HUES6 (cell line): ENCODE data around the gene PKP2.

Experiments used
- H3K27ac ChIP-seq: 2 replicates; pipeline ENCODE4 v1.7.0; 2013; ENCODE audit warnings: low read depth, mild to moderate bottlenecking, low read length, inconsistent platforms
- H3K27me3 ChIP-seq: 2 replicates; pipeline ENCODE4 v1.6.1; 2013; ENCODE audit warnings: low read length; ENCODE audit not compliant: control insufficient read depth, insufficient read depth
- H3K36me3 ChIP-seq: 2 replicates; pipeline ENCODE4 v1.6.1; 2013; ENCODE audit warnings: low read length; ENCODE audit not compliant: control insufficient read depth, insufficient read depth
- H3K4me1 ChIP-seq: 2 replicates; pipeline ENCODE4 v1.6.1; 2013; ENCODE audit warnings: low read length; ENCODE audit not compliant: control insufficient read depth, insufficient read depth
- H3K4me3 ChIP-seq: 2 replicates; pipeline ENCODE4 v1.5.1; 2013; ENCODE audit warnings: low read depth, low read length
- H3K9ac ChIP-seq: one replicate; pipeline ENCODE4 v1.6.1; 2013; ENCODE audit warnings: mild to moderate bottlenecking, low read length
- H3K9me3 ChIP-seq: 2 replicates; pipeline ENCODE4 v1.6.1; 2013; ENCODE audit warnings: low read depth, low read length; ENCODE audit not compliant: control insufficient read depth, insufficient read depth

The PKP2 gene

GRCh38 chr12:32834122-32834521 lies 62.5 kb downstream of the PKP2 start:
- no peaks in the 10 kb centered on the region for H3K27me3 ChIP-seq
- H3K36me3 ChIP-seq: peaks cover 5% of the 10 kb centered on the region; the same call in 1 of the 2 replicates
- H3K9ac ChIP-seq: no peak overlapping the region
- H3K4me1 ChIP-seq: peaks cover 28% of the 10 kb centered on the region
- no peak overlapping the region for H3K4me3 ChIP-seq
- H3K9me3 ChIP-seq: no peaks in the 10 kb centered on the region
- H3K27ac ChIP-seq: no peak overlapping the region

DNA sequence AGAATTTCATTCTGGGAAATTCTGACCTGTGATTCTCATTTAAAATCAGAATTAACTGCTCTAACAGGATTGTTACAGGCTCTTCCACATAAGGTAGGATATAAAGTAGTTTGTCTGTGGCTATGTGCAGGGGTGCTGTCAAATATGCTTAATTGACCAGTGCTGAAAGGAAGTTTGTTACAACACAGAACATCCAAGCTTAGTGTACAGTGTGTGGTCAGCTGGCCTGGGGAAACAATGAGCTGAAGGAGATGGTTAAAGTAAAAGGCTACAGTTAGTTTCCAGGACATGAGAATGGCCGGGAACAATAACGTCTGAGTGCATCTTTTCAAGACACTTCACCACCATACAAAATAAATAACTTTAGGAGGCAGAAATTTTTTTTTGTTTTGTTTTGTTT lies 68.0 kb downstream of the PKP2 start:
- Histone ChIP-seq H3K9me3 (no peaks in the 10 kb centered on the region), H3K4me3 (no peak overlapping the region), H3K4me1 (peaks cover 4% of the 10 kb centered on the region), H3K36me3 (peaks cover 4% of the 10 kb centered on the region; the same call in 1 of the 2 replicates), H3K9ac (no peak overlapping the region), H3K27ac (no peak overlapping the region), H3K27me3 (no peaks in the 10 kb centered on the region)

DNA sequence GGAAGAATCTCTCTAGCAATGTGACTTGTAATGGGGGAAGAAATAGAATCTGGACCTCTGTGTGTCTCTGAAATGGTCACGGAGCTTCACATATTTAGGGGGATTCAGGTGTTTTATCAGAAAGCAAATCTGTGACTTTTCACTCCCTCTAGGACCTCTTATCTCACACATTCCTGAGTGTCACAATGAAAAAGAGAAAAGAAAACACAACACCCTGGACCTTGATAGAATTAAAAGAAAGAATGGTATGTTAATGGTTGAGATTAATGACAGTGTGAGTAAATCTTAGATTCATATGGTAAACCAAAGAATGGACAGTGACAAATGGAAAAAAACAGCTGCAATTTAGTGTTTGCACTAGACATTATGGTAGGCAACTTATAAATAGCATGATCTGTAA lies 68.5 kb downstream of the PKP2 start:
- no peak overlapping the region for H3K27ac ChIP-seq
- H3K9ac ChIP-seq: no peak overlapping the region
- peaks cover 4% of the 10 kb centered on the region; the same call in 1 of the 2 replicates for H3K4me1 ChIP-seq
- no peaks in the 10 kb centered on the region for H3K9me3 ChIP-seq
- H3K27me3 ChIP-seq: no peaks in the 10 kb centered on the region
- H3K4me3 ChIP-seq: no peak overlapping the region
- H3K36me3 ChIP-seq: peaks cover 4% of the 10 kb centered on the region; the same call in 1 of the 2 replicates

- no peaks in the 10 kb centered on the region for H3K27me3 ChIP-seq
- H3K9me3 ChIP-seq: no peaks in the 10 kb centered on the region
- no peak overlapping the region for H3K9ac ChIP-seq
- no peak overlapping the region for H3K27ac ChIP-seq
- peaks cover 4% of the 10 kb centered on the region; the same call in 1 of the 2 replicates for H3K4me1 ChIP-seq
- H3K36me3 ChIP-seq: peaks cover 15% of the 10 kb centered on the region
- H3K4me3 ChIP-seq: no peak overlapping the region
Measured at GRCh38 chr12:32826807-32827412, 69.7 kb downstream of the PKP2 start.

DNA sequence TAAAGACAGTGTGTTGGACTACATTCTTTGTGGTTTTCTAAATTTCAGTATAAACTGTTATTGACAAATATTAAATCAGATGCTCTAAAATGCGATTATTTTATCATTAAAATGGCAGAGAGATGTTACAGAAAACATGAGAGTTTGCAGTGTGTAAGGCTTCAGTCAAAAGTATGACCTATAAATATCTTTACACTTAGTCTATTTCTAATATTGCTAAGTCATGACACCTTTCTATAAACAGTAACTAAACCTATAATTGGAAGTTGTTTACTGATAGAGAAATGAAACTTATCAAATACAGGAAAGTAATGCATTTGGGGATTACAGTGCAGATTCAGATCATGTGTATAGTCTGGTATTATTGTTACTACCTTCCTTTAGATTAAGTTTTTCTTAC lies 72.0 kb downstream of the PKP2 start:
- peaks cover 4% of the 10 kb centered on the region; the same call in 1 of the 2 replicates for H3K4me1 ChIP-seq
- H3K9ac ChIP-seq: no peak overlapping the region
- H3K27ac ChIP-seq: no peak overlapping the region
- H3K27me3 ChIP-seq: no peaks in the 10 kb centered on the region
- no peaks in the 10 kb centered on the region for H3K9me3 ChIP-seq
- H3K4me3 ChIP-seq: no peak overlapping the region
- H3K36me3 ChIP-seq: peaks cover 28% of the 10 kb centered on the region

- Histone ChIP-seq H3K36me3 (peaks cover 34% of the 10 kb centered on the region), H3K9ac (no peak overlapping the region), H3K4me1 (peaks cover 4% of the 10 kb centered on the region; the same call in 1 of the 2 replicates), H3K27me3 (no peaks in the 10 kb centered on the region), H3K4me3 (no peak overlapping the region), H3K9me3 (no peaks in the 10 kb centered on the region), H3K27ac (no peak overlapping the region)
Measured at GRCh38 chr12:32822344-32822743, 74.2 kb downstream of the PKP2 start.

GRCh38 chr12:32821710-32822109 lies 74.9 kb downstream of the PKP2 start:
- H3K27ac ChIP-seq: no peak overlapping the region
- no peaks in the 10 kb centered on the region for H3K9me3 ChIP-seq
- H3K36me3 ChIP-seq: peaks cover 35% of the 10 kb centered on the region
- no peak overlapping the region for H3K9ac ChIP-seq
- peaks cover 1% of the 10 kb centered on the region; the same call in 1 of the 2 replicates for H3K4me1 ChIP-seq
- no peaks in the 10 kb centered on the region for H3K27me3 ChIP-seq
- no peak overlapping the region for H3K4me3 ChIP-seq

DNA sequence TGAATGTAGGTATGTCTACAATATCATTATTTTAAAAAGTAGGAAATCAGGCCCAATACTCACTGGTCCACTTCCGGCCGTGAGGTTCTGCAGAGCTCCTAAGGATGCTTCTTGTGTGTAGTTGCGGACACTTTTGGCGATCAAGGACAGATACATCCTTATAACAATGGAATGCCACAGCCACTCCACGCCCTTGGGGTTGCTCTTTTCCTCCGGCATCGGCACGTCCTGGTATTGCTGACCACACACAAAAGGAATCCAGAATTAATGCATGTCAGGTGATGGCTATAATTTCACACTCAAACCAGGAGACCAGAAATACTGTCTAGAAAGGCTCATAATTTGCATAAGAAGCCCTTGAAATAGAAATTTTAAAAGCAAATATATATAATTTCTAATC lies 75.3 kb downstream of the PKP2 start:
- Histone ChIP-seq H3K36me3 (peaks cover 39% of the 10 kb centered on the region), H3K4me1 (no peaks in the 10 kb centered on the region), H3K9ac (no peak overlapping the region), H3K9me3 (no peaks in the 10 kb centered on the region), H3K4me3 (no peak overlapping the region), H3K27me3 (no peaks in the 10 kb centered on the region), H3K27ac (no peak overlapping the region)

- H3K9me3 ChIP-seq: no peaks in the 10 kb centered on the region
- H3K27me3 ChIP-seq: no peaks in the 10 kb centered on the region
- no peak overlapping the region for H3K9ac ChIP-seq
- no peaks in the 10 kb centered on the region for H3K4me1 ChIP-seq
- no peak overlapping the region for H3K4me3 ChIP-seq
- H3K36me3 ChIP-seq: peaks cover 40% of the 10 kb centered on the region
- no peak overlapping the region for H3K27ac ChIP-seq
Measured at GRCh38 chr12:32820376-32820931, 76.1 kb downstream of the PKP2 start.

DNA sequence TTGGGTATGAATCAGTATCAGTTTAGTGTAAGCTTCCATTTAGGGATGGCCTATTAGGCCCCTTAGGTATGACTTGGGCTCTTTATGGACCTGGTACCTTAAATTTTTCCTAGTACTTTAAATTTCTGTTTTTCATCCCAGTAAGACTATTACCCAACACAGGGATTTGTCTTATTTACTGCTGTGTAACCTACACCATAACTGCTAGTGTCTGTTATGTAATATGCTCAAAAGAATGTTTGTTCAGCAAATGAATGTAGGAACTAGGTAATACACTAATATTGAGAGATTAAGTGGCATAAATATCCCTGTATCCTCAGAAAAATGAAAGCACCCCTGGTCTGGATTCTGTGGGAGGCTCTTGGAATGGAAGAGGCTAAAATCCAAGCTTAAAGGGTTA lies 77.2 kb downstream of the PKP2 start:
- Histone ChIP-seq H3K9me3 (no peaks in the 10 kb centered on the region), H3K4me1 (no peaks in the 10 kb centered on the region), H3K36me3 (peaks cover 39% of the 10 kb centered on the region), H3K27me3 (no peaks in the 10 kb centered on the region), H3K4me3 (no peak overlapping the region), H3K27ac (no peak overlapping the region), H3K9ac (no peak overlapping the region)

- Histone ChIP-seq H3K36me3 (peaks cover 32% of the 10 kb centered on the region), H3K9ac (no peak overlapping the region), H3K4me3 (no peak overlapping the region), H3K27me3 (no peaks in the 10 kb centered on the region), H3K9me3 (peaks cover 9% of the 10 kb centered on the region; the same call in 1 of the 2 replicates), H3K4me1 (no peaks in the 10 kb centered on the region), H3K27ac (no peak overlapping the region)
Measured at GRCh38 chr12:32811686-32812392, 84.7 kb downstream of the PKP2 start.
